HL-60/S4 treated with retinoic acid at 250 ng/mL for 4 days and 3 days (cell line): ENCODE results near the gene VTI1B.

Experiments used
- in situ Hi-C: fragments of 300-500 bp; cut with MboI; formaldehyde crosslinking; loops from 2 replicates; pipeline ENCODE4 v1.7.0; 2022; ENCODE audit warnings: low sequenced_read_pairs

Gene VTI1B

GRCh38 chr14:67680941-67681340 is 6.5 kb upstream of the VTI1B start:
- in situ Hi-C loops, result no loop called here

DNA sequence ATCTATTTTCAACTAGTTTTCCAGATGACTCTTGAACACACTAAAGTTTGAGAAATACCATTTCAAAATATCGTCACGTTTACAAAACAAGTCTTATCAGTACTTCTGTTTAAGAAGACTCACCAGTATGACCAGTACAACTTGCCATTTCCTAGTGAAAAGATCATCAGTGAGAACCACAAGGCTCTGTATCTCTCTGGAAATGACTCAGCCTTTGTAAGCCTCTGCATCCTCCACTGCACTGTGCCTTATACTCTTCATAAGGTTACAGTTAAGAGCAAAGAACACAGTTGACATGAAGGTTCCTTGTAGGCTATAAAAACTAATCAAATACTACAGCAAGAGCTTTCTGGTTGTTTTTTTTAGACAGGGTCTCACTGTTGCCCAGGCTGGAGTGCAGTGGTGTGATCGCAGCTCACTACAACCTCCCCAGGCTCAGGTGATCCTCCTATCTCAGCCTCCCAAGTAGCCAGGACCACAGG is 5.7 kb upstream of the VTI1B start:
- in situ Hi-C loops, result no loop called here

- in situ Hi-C loops, result no loop called here
These were observed 4.6 kb upstream of the VTI1B start for GRCh38 chr14:67679006-67679405.

GRCh38 chr14:67675219-67675582 is 769 bp upstream of the VTI1B start:
- in situ Hi-C loops, result no loop called here

GRCh38 chr14:67674139-67674479 is 323 bp downstream of the VTI1B start:
- in situ Hi-C loops, result no loop called here

DNA sequence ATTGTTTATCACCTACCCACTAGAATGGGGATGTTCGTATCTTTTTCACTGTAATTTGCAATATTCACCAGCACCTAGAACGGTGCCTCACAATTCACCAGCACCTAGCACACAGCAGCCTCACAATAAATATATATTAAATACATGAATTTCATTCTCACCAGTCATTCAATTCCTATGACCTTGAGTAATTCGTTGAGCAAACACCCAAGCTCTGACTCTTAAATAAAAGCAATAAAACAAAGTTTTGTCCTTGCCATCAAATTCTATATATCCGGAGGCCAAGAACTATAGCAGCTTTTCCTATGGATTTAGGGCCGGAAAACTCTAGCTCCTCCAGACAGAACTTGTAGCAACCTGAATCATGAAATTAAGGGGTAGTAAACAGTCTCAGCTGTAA is 981 bp downstream of the VTI1B start:
- in situ Hi-C loops, result no loop called here

DNA sequence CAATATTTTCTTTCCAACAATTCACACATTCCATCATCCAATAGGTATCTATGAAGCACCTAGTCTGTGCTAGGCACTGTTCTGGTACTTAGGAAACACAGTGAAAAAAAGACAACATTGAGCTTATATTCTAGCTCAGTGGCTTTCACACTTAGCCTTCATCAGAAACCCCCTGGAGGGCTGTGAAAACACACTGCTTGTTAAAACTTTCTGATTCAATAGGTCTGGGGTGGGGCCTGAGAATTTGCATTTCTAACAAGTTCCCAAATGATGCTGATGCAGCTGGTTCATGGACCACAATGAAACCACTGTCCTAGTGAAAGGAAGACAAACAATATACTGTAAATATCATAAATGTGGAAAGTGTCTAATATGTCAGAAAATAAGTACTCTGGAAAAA is 5.9 kb downstream of the VTI1B start:
- in situ Hi-C loops, result no loop called here

GRCh38 chr14:67666750-67667449 is 7.5 kb downstream of the VTI1B start:
- in situ Hi-C loops, result no loop called here

GRCh38 chr14:67665868-67666267 is 8.6 kb downstream of the VTI1B start:
- in situ Hi-C loops, result no loop called here

DNA sequence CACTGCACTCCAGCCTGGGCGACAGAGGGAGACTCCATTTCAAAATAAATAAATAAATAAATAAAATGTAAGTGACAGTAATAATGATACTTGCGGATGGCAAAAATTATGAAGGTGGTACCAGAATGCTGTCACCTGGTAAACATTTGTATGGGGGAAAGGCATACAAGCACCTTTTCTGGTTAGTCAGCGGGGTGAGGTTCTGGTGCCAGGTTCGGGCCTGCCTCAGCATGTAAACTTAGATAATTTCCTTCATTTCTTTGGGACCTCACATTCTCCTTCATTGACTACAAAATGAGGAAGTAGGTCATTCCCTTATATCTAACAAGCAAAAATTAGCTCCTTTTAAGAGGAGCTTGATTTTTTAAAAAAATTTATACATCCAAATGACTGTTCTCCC is 10.8 kb downstream of the VTI1B start:
- in situ Hi-C loops, result no loop called here

DNA sequence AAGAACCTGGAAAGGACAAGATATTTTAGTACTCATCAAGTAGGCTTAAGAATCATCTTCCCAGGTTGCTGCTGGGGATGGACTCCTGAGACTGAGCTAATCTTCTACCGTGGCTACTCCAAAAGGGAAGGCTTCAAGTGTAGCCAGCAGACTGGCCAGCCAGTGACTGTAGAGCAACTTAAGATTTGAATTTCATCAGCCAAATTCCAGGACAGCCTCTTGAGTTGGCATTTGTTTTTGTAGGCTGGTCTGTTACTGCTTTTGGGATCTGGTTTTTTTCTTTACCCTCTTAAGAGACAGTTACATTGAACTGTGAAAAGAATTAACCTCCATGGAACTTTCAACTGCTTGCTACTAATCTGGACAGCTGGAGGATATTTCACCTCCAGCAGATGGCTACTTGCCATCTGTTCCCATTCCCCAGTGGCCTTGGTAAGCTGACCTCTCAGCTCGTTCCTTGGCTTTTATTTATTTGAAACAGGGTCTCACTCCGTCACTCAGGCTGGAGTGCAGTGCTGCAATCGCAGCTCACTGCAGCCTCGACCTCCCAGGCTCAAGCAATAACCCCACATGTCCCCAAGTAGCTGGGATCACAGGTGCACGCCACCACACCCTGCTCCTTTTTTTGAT is 20.7 kb downstream of the VTI1B start:
- in situ Hi-C loops, result no loop called here

- in situ Hi-C loops, result no loop called here
These were observed 22.2 kb downstream of the VTI1B start for GRCh38 chr14:67652189-67652588.

GRCh38 chr14:67650694-67651093 is 23.7 kb downstream of the VTI1B start:
- in situ Hi-C loops, result no loop called here

- in situ Hi-C loops, result no loop called here
These were observed 24.3 kb downstream of the VTI1B start for GRCh38 chr14:67650151-67650550.

GRCh38 chr14:67646131-67646530 is 28.3 kb downstream of the VTI1B start:
- in situ Hi-C loops, result no loop called here

- in situ Hi-C loops, result no loop called here
These were observed 29.0 kb downstream of the VTI1B start for GRCh38 chr14:67645414-67645813.

DNA sequence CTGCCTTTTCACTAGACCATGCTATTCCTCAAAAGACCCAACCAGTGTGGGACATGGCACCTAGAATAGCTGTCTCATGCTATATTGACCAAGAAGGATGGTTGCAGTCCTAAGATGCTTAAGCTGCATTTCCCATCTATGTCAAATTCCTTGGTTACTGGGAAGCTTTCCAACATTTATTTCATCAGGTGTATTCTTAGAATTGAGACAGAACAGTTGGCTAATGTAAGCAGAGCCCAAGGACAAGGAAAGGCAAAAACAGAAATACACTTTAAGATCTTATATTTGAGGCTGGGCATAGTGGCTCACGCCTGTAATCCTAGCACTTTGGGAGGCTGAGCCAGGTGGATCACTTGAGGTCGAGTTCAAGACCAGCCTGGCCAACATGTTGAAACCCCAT is 30.0 kb downstream of the VTI1B start:
- in situ Hi-C loops, result no loop called here

DNA sequence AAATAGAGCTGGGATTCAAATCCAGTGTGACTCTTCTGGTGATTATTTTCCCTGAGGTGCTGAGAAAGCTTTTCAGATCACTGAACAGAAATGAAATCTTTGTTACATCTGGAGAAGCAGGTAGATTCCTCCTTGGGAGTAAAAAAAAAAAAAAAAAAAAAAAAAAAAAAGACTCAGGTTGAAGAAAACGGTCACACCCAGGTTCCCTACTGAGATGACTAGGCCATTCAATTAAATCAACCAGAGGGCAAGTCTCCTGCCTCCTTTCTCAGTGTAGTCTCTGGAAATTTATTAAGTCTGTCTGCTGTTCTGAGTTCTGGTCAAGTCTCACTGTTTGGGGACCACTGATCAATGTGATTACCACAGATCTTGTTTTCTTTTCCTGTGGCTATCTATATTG is 30.7 kb downstream of the VTI1B start:
- in situ Hi-C loops, result no loop called here

DNA sequence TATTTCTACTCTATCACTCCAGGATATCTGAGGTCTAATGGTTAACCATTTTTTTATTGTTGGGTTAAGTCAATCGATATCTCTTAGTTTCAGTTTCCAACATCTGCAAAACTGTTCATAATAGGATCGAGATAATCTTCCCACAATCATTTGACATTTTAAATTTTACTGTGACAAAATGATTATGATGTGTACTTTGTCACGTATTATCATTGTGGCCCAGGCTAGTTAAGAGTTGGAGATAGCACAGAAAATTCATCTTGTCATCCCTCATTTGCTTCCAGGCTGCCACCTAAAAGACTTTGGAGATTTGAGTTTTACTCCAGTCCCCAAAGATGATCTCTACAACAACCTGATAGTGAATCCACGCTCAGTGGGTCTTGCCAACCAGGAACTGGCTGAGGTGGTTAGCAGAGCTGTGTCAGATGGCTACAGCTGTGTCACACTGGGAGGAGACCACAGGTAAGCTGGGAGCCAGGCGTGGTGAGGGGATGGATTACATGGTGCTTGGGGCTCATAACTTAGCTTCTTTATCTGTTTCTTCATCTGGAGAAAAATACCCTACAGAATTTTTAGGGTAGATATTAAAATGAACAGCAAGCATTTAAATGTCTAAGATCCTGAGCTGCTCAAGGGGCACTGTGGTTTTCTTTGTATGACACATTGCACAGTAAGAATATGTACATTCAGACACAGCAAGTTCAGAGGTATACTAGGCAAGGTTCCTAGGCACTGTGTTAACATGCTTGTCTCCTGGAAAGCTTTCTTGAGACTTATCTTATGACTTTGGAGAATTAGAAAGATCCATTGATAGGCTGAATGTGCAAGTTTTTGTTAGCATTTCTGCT is 32.3 kb downstream of the VTI1B start:
- in situ Hi-C loops, result no loop called here

GRCh38 chr14:67641480-67641879 is 33.0 kb downstream of the VTI1B start:
- in situ Hi-C loops, result no loop called here

- in situ Hi-C loops, result no loop called here
These were observed 35.8 kb downstream of the VTI1B start for GRCh38 chr14:67638642-67639041.

- in situ Hi-C loops, result no loop called here
These were observed 38.0 kb downstream of the VTI1B start for GRCh38 chr14:67636361-67636919.
